K562 (cell line): Measurements from ENCODE around the gene KRT72. TPM values are rescaled to one million over a fixed set of nuclear protein-coding genes. Genes with fewer than 3 reads are reported as not detected.

Experiments
- ATAC-seq: fragments of 200-7000 bp; cut with Tn5 transposase; 3 replicates; pipeline ENCODE4 v1.9.1; 2020; ENCODE audit warnings: moderate library complexity
- BruUV-seq: library from RNA; stranded (reverse); fragments of 400-500 nt; replicated peaks from 2 replicates; lab custom pipeline; 2021; lab: Mats Ljungman, UMichigan
- CTCF ChIA-PET: fragments of 300-600 bp; formaldehyde crosslinking; extraction: SDS; loops from one replicate; lab custom pipeline; 2021; ENCODE audit warnings: low intra/inter-chr PET ratio; lab: Yijun Ruan, JAX
- POLR2A ChIA-PET: fragments of 300-600, 350-650 bp; sonication (Branson Sonifier 250); formaldehyde crosslinking; extraction: SDS; loops from one replicate; lab custom pipeline; 2021; ENCODE audit warnings: antibody characterized with exemption, inconsistent platforms; lab: Yijun Ruan, JAX
- DNase-seq, 4 experiments: peaks; one replicate each; pipeline versions ENCODE4 v3.0.0 to v3.0.0-alpha.2; 2011 to 2018; ENCODE audit warnings: low spot score in 3 of 4, mixed read lengths in 3 of 4; ENCODE audit errors: extremely low read depth in 1 of 4
- FAIRE-seq: peaks from 2 replicates; lab custom pipeline; 2011; peaks lifted over from hg19 to GRCh38; lab: Jason Lieb, UNC
- H2AFZ ChIP-seq: 2 replicates; pipeline ENCODE4 v1.6.0; 2011; ENCODE audit warnings: low read depth, low read length, control low read depth, inconsistent platforms
- H3K27ac ChIP-seq: fragments of 200-600 bp; 3 replicates; pipeline ENCODE4 v1.8.0; 2011; ENCODE audit warnings: low read depth, mild to moderate bottlenecking, control low read depth, inconsistent platforms, low read length, moderate library complexity, mixed read lengths; ENCODE audit errors: extremely low read depth
- H3K27me3 ChIP-seq, 2 experiments: fragments of 300-600 bp in 1 of 2; 2 replicates in 1 of 2; 3 replicates in 1 of 2; pipeline versions ENCODE4 v1.6.0 to v1.8.0; 2011; ENCODE audit warnings: inconsistent platforms in 2 of 2, low read length in 2 of 2, mild to moderate bottlenecking in 1 of 2, mixed read lengths in 1 of 2, moderate library complexity in 1 of 2; ENCODE audit not compliant: control insufficient read depth in 2 of 2, insufficient read depth in 2 of 2
- H3K36me3 ChIP-seq: fragments of 300-600 bp; 3 replicates; pipeline ENCODE4 v1.8.0; 2011; ENCODE audit warnings: mild to moderate bottlenecking, low read length, inconsistent platforms; ENCODE audit not compliant: control insufficient read depth, insufficient read depth
- H3K4me1 ChIP-seq, 2 experiments: fragments of 200-600 bp in 1 of 2; replicated peaks in 1 of 2; 2 replicates in 1 of 2; 3 replicates in 1 of 2; pipeline versions ENCODE4 v1.5.1 to v1.8.0; 2011; ENCODE audit warnings: inconsistent platforms in 2 of 2, low read length in 2 of 2, mild to moderate bottlenecking in 1 of 2, mixed read lengths in 1 of 2, moderate library complexity in 1 of 2; ENCODE audit not compliant: control insufficient read depth in 2 of 2, insufficient read depth in 2 of 2
- H3K4me2 ChIP-seq: 2 replicates; pipeline ENCODE4 v1.6.1; 2011; ENCODE audit warnings: low read length, control low read depth, inconsistent platforms, mixed read lengths; ENCODE audit not compliant: insufficient read depth
- H3K4me3 ChIP-seq: fragments of 200-600 bp; sonication (generic), shearing (Covaris generic); 2 replicates; pipeline ENCODE4 v1.5.1; 2016; ENCODE audit warnings: control low read depth, inconsistent platforms
- H3K79me2 ChIP-seq: fragments of 200-600 bp; 3 replicates; pipeline ENCODE4 v1.8.0; 2011; ENCODE audit warnings: low read length, inconsistent platforms; ENCODE audit not compliant: control insufficient read depth, insufficient read depth
- H3K9ac ChIP-seq, 2 experiments: 2 replicates each; pipeline versions ENCODE4 v1.6.0 to v1.6.1; 2011; ENCODE audit warnings: low read depth in 2 of 2, low read length in 2 of 2, control low read depth in 1 of 2, inconsistent platforms in 1 of 2, mild to moderate bottlenecking in 1 of 2, mixed read lengths in 1 of 2; ENCODE audit not compliant: insufficient read depth in 1 of 2
- H3K9me1 ChIP-seq: one replicate; pipeline ENCODE4 v1.6.0; 2011; ENCODE audit warnings: inconsistent platforms, mild to moderate bottlenecking, low read length, moderate library complexity; ENCODE audit not compliant: control insufficient read depth, insufficient read depth
- H3K9me3 ChIP-seq: replicated peaks from 2 replicates; pipeline ENCODE4 v1.5.1; 2011; ENCODE audit warnings: low read depth, low read length, inconsistent platforms; ENCODE audit not compliant: control insufficient read depth, insufficient read depth
- H4K20me1 ChIP-seq: replicated peaks from 2 replicates; pipeline ENCODE4 v1.6.1; 2011; ENCODE audit warnings: low read length, inconsistent platforms, mixed read lengths; ENCODE audit not compliant: control insufficient read depth, insufficient read depth
- MTF1 ChIP-seq: fragments of 250-450 bp; sonication (Bioruptor Pico); IDR thresholded peaks from 2 replicates; pipeline ENCODE4 v1.9.0; 2021; ENCODE audit warnings: moderate library complexity, mild to moderate bottlenecking, inconsistent platforms, borderline replicate concordance
- NUFIP1 ChIP-seq: fragments of 450-650 bp; IDR thresholded peaks from 2 replicates; pipeline ENCODE4 v1.6.1; 2018; ENCODE audit not compliant: partially characterized antibody
- POLR3G ChIP-seq: IDR thresholded peaks from 2 replicates; pipeline ENCODE4 v1.6.1; 2011; ENCODE audit not compliant: insufficient read length, insufficient replicate concordance; ENCODE audit errors: extremely low read depth
- POU5F1 ChIP-seq: fragments of 150-350 bp; IDR thresholded peaks from 2 replicates; pipeline ENCODE4 v1.6.1; 2014; ENCODE audit warnings: borderline replicate concordance, low read length, low read depth, mild to moderate bottlenecking; ENCODE audit not compliant: partially characterized antibody
- RBM39 ChIP-seq: fragments of 200-400 bp; formaldehyde crosslinking; optimal IDR thresholded peaks from 2 replicates; pipeline ENCODE3; 2018; ENCODE audit warnings: low read depth, low read length
- SIRT6 ChIP-seq: IDR thresholded peaks from one replicate; pipeline ENCODE4 v1.6.1; 2012; ENCODE audit warnings: low read depth, mild to moderate bottlenecking, control low read depth, inconsistent platforms, low read length, moderate library complexity
- SLC30A9 ChIP-seq: fragments of 250-450 bp; sonication (Bioruptor Pico); IDR thresholded peaks from 2 replicates; pipeline ENCODE4 v1.8.0; 2022; ENCODE audit warnings: mild to moderate bottlenecking, moderate library complexity
- SMARCC2 ChIP-seq: fragments of 450-650 bp; IDR thresholded peaks from 2 replicates; pipeline ENCODE4 v1.6.1; 2017; ENCODE audit warnings: antibody characterized with exemption, moderate library complexity, mild to moderate bottlenecking, low read depth
- ZNF785 ChIP-seq: fragments of 250-450 bp; sonication (Bioruptor Pico); IDR thresholded peaks from 2 replicates; pipeline ENCODE4 v1.4.0; 2020; ENCODE audit warnings: mild to moderate bottlenecking
- WGBS: fragments of 100-300 bp; shearing (Covaris generic); methylation state at CpG from one replicate; pipeline ENCODE4 v1.1.6; 2016; ENCODE audit warnings: low coverage, mixed read lengths; ENCODE audit not compliant: insufficient coverage; ENCODE audit errors: missing lambda C conversion rate; 5-methylcytosine and 5-hydroxymethylcytosine counted together
- in situ Hi-C: fragments of 300-500 bp; cut with MboI; formaldehyde crosslinking; loops from 4 replicates; pipeline ENCODE4 v1.15.0; 2018; ENCODE audit warnings: inconsistent platforms, mixed read lengths
- intact Hi-C: fragments of 100-400 bp; cut with micrococcal nuclease; formaldehyde crosslinking; loops from 2 replicates; pipeline ENCODE4 v1.14.2; 2022
- polyA plus RNA-seq, 8 experiments: library from polyadenylated mRNA; depleted of rRNA in 4 of 8; stranded (reverse) in 5 of 8; unstranded in 3 of 8; fragments of >200 nt; fragmentation: Nextera tagmentation in 2 of 8; fragmentation: Illumina TruSeq in 1 of 8; extraction: Ambion mirVana in 2 of 8; extraction: Trizol in 1 of 8; gene quantifications; 2 replicates each; pipeline versions ENCODE4 v1.2.1 to v1.2.3, GENCODE V29; 2011 to 2014; ENCODE audit warnings: inconsistent platforms in 1 of 8, missing spikeins in 1 of 8
- total RNA-seq, 7 experiments: library from RNA; depleted of rRNA in 6 of 7; stranded (reverse); fragments of >200 nt in 6 of 7; fragmentation: Illumina TruSeq in 2 of 7; extraction: Trizol in 2 of 7; gene quantifications; 2 replicates each; pipeline versions ENCODE4 v1.2.1 to v1.2.3, GENCODE V29; 2011 to 2021; ENCODE audit warnings: low replicate concordance in 1 of 7
- TF ChIP-seq, protein P1 (sequence below): fragments of 200-800 bp; sonication (Bioruptor generic); IDR thresholded peaks from 2 replicates; pipeline ENCODE4 v1.6.1; 2017; ENCODE audit warnings: missing genetic modification characterization, missing compliant biosample characterization
- TF ChIP-seq, protein P2 (sequence below): fragments of 450-650 bp; formaldehyde crosslinking; IDR thresholded peaks from 2 replicates; pipeline ENCODE4 v1.4.0; 2020; ENCODE audit warnings: mild to moderate bottlenecking, moderate library complexity
- TF ChIP-seq, protein P3 (sequence below): conservative IDR thresholded peaks from 2 replicates; pipeline ENCODE4 v1.6.1; 2011; ENCODE audit warnings: low read depth, mild to moderate bottlenecking, low read length; ENCODE audit not compliant: control insufficient read depth
- TF ChIP-seq, protein P4 (sequence below): fragments of 250-450 bp; sonication (Bioruptor Pico); IDR thresholded peaks from 2 replicates; pipeline ENCODE4 v1.4.0; 2020; ENCODE audit warnings: mild to moderate bottlenecking, moderate library complexity, borderline replicate concordance

KRT72 gene
- total and polyA plus RNA-seq, 9 of the 15 experiments (the other 6 are each of a cell fraction or from before 2014, with no cell fraction given), result not detected

DNA sequence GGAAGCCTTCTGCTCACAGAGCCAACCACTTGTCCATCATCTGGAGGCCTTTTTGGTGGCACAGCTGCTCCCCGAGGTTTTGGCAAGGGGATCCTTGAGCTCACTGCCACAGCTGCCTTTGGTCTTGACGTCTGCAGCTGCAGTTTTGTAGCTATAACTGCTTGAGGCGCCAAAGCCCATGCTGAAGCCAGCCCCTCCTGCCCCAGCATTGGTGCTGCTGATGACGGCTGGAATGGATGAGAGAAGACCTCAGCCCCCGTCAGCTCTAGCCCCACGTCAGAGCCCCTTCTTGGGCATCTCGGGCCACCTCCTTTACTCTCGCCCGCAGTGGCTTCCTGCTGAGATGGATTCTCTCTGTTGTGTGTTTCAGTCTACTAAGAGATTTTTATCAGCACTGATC, 15.3 kb downstream of the KRT72 start:
- BruUV-seq, result no TSS peak
- H2AFZ ChIP-seq, result no peak overlapping the region
- ATAC-seq, result 0 out of 3 replicates have a peak, but pooled peaks have one; percentile 42
- H3K79me2 ChIP-seq, result no peaks in the 10 kb centered on the region
- no peak overlapping the region for H3K4me3 ChIP-seq
- peaks cover 5% of the 10 kb centered on the region; the same call in 1 of the 2 replicates for H4K20me1 ChIP-seq
- H3K4me2 ChIP-seq, result no peak overlapping the region
- peaks cover 4 to 36% of the 10 kb centered on the region in 2 experiments; a peak in 3 of 5 replicates for H3K27me3 ChIP-seq
- intact Hi-C loops, result loop anchor here (5.0 to 10.0 kb wide), 4 partner anchors 76 to 431 kb away; no protein-coding TSS in a partner anchor
- H3K36me3 ChIP-seq, result no peaks in the 10 kb centered on the region
- WGBS, result 8% methylated on average over 9 of the region's 9 CpGs
- ChIA-PET POLR2A (interaction anchor here (0.7 to 1.1 kb wide), 4 partner anchors 10 to 294 kb away, joined by 3 to 5 read pairs (median 4); no protein-coding TSS in a partner anchor), CTCF (interaction anchor here (0.6 to 0.9 kb wide), 3 partner anchors 279 to 294 kb away, joined by 3 read pairs; no protein-coding TSS in a partner anchor)
- H3K4me1 ChIP-seq, result peaks cover 0 to 6% of the 10 kb centered on the region in 2 experiments; a peak in 1 of 5 replicates
- H3K27ac ChIP-seq, result no peak overlapping the region
- H3K9ac ChIP-seq, result no peak overlapping the region
- H3K9me3 ChIP-seq, result no peaks in the 10 kb centered on the region
- in situ Hi-C loops, result loop anchor here (5.0 kb wide), 1 partner anchor 396 kb away; no protein-coding TSS in a partner anchor
- DNase-seq, result peak in 1 of 4 experiments; percentile 21
- peak; percentile 55 for FAIRE-seq
- H3K9me1 ChIP-seq, result no peaks in the 10 kb centered on the region
- TF ChIP-seq SMARCC2 (no peak), ZNF785 (CRISPR knock-in tag) (no peak), POU5F1 (no peak), MTF1 (CRISPR knock-in tag) (no peak), SIRT6 (no peak), RBM39 (no peak), SLC30A9 (CRISPR knock-in tag) (no peak), POLR3G (no peak), NUFIP1 (no peak)
- TF ChIP-seq, protein P1, sequence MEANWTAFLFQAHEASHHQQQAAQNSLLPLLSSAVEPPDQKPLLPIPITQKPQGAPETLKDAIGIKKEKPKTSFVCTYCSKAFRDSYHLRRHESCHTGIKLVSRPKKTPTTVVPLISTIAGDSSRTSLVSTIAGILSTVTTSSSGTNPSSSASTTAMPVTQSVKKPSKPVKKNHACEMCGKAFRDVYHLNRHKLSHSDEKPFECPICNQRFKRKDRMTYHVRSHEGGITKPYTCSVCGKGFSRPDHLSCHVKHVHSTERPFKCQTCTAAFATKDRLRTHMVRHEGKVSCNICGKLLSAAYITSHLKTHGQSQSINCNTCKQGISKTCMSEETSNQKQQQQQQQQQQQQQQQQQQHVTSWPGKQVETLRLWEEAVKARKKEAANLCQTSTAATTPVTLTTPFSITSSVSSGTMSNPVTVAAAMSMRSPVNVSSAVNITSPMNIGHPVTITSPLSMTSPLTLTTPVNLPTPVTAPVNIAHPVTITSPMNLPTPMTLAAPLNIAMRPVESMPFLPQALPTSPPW (CRISPR knock-in tag), result no peak
- TF ChIP-seq, protein P2, sequence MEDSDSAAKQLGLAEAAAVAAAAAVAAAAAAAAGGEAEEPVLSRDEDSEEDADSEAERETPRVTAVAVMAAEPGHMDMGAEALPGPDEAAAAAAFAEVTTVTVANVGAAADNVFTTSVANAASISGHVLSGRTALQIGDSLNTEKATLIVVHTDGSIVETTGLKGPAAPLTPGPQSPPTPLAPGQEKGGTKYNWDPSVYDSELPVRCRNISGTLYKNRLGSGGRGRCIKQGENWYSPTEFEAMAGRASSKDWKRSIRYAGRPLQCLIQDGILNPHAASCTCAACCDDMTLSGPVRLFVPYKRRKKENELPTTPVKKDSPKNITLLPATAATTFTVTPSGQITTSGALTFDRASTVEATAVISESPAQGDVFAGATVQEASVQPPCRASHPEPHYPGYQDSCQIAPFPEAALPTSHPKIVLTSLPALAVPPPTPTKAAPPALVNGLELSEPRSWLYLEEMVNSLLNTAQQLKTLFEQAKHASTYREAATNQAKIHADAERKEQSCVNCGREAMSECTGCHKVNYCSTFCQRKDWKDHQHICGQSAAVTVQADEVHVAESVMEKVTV (CRISPR knock-in tag), result peak; percentile 44
- TF ChIP-seq, protein P3, sequence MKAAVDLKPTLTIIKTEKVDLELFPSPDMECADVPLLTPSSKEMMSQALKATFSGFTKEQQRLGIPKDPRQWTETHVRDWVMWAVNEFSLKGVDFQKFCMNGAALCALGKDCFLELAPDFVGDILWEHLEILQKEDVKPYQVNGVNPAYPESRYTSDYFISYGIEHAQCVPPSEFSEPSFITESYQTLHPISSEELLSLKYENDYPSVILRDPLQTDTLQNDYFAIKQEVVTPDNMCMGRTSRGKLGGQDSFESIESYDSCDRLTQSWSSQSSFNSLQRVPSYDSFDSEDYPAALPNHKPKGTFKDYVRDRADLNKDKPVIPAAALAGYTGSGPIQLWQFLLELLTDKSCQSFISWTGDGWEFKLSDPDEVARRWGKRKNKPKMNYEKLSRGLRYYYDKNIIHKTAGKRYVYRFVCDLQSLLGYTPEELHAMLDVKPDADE, result no peak
- TF ChIP-seq, protein P4, sequence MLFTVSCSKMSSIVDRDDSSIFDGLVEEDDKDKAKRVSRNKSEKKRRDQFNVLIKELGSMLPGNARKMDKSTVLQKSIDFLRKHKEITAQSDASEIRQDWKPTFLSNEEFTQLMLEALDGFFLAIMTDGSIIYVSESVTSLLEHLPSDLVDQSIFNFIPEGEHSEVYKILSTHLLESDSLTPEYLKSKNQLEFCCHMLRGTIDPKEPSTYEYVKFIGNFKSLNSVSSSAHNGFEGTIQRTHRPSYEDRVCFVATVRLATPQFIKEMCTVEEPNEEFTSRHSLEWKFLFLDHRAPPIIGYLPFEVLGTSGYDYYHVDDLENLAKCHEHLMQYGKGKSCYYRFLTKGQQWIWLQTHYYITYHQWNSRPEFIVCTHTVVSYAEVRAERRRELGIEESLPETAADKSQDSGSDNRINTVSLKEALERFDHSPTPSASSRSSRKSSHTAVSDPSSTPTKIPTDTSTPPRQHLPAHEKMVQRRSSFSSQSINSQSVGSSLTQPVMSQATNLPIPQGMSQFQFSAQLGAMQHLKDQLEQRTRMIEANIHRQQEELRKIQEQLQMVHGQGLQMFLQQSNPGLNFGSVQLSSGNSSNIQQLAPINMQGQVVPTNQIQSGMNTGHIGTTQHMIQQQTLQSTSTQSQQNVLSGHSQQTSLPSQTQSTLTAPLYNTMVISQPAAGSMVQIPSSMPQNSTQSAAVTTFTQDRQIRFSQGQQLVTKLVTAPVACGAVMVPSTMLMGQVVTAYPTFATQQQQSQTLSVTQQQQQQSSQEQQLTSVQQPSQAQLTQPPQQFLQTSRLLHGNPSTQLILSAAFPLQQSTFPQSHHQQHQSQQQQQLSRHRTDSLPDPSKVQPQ (CRISPR knock-in tag), result no peak
